PC-9 (cell line): ENCODE measurements around the gene BABAM1. TPM values are rescaled to one million over a fixed set of nuclear protein-coding genes. Genes with fewer than 3 reads are reported as not detected.

Source experiments
- BruUV-seq: library from RNA; stranded (reverse); fragments of 400-500 nt; replicated peaks from 2 replicates; lab custom pipeline; 2021; lab: Mats Ljungman, UMichigan
- CTCF ChIA-PET: fragments of 300-600 bp; sonication (Branson Sonifier 250); formaldehyde crosslinking; loops from one replicate; lab custom pipeline; 2022; ENCODE audit warnings: antibody characterized with exemption; lab: Charles Lee
- POLR2A ChIA-PET: fragments of 300-600 bp; sonication (Branson Sonifier 250); formaldehyde crosslinking; loops from one replicate; lab custom pipeline; 2022; ENCODE audit warnings: antibody characterized with exemption; ENCODE audit not compliant: unreplicated experiment; lab: Charles Lee
- DNase-seq, 2 experiments: peaks; one replicate each; pipeline versions ENCODE4 v3.0.0 to v3.0.0-alpha.2; 2015 to 2022; ENCODE audit warnings: mixed read lengths in 1 of 2
- H2AFZ ChIP-seq: fragments of 200-600 bp; sonication (generic); 2 replicates; pipeline ENCODE4 v1.8.1; 2017; ENCODE audit warnings: antibody characterized with exemption
- H3F3A ChIP-seq: fragments of 200-600 bp; sonication (generic); 2 replicates; pipeline ENCODE4 v1.8.1; 2017; ENCODE audit warnings: antibody characterized with exemption, mild to moderate bottlenecking, low read depth; ENCODE audit not compliant: insufficient read depth
- H3K27ac ChIP-seq: fragments of 200-600 bp; sonication (generic); 2 replicates; pipeline ENCODE4 v1.6.1; 2016; ENCODE audit warnings: mixed run types
- H3K27me3 ChIP-seq: fragments of 200-600 bp; sonication (generic); 2 replicates; pipeline ENCODE4 v1.6.1; 2016; ENCODE audit warnings: low read depth, mixed run types; ENCODE audit not compliant: insufficient read depth
- H3K36me3 ChIP-seq: fragments of 200-600 bp; sonication (generic); 2 replicates; pipeline ENCODE4 v1.6.1; 2016; ENCODE audit warnings: low read depth, mixed run types
- H3K4me1 ChIP-seq: fragments of 200-600 bp; sonication (generic); replicated peaks from 2 replicates; pipeline ENCODE4 v1.6.1; 2016; ENCODE audit warnings: mixed run types; ENCODE audit not compliant: insufficient read depth
- H3K4me2 ChIP-seq: fragments of 200-600 bp; sonication (generic); 2 replicates; pipeline ENCODE4 v1.6.1; 2017; ENCODE audit warnings: mixed run types
- H3K4me3 ChIP-seq: fragments of 200-600 bp; sonication (generic); 2 replicates; pipeline ENCODE4 v1.6.1; 2016; ENCODE audit warnings: mixed run types
- H3K79me2 ChIP-seq: fragments of 200-600 bp; sonication (generic); 2 replicates; pipeline ENCODE4 v1.6.1; 2017; ENCODE audit warnings: low read depth, mixed run types
- H3K9me2 ChIP-seq: fragments of 200-600 bp; sonication (generic); 2 replicates; pipeline ENCODE4 v1.8.1; 2017; ENCODE audit warnings: mild to moderate bottlenecking; ENCODE audit not compliant: insufficient read depth
- H3K9me3 ChIP-seq: fragments of 200-600 bp; sonication (generic); 2 replicates; pipeline ENCODE4 v1.8.1; 2016; ENCODE audit warnings: low read depth; ENCODE audit not compliant: insufficient read depth
- H4K20me1 ChIP-seq: fragments of 200-600 bp; sonication (generic); 2 replicates; pipeline ENCODE4 v1.8.1; 2017; ENCODE audit not compliant: insufficient read depth
- EZH2 ChIP-seq: fragments of 200-600 bp; sonication (generic); IDR thresholded peaks from 2 replicates; pipeline ENCODE4 v1.8.0; 2017; ENCODE audit warnings: antibody characterized with exemption, low read depth
- intact Hi-C: fragments of 100-400 bp; cut with micrococcal nuclease; formaldehyde crosslinking; loops from one replicate; pipeline ENCODE4 v1.10.0; 2022; ENCODE audit not compliant: unreplicated experiment
- total RNA-seq: library from RNA; stranded (reverse); gene quantifications from 2 replicates; pipeline ENCODE4 v1.2.3, GENCODE V29; 2021
- TF ChIP-seq, protein P1 (sequence below): fragments of 200-600 bp; sonication (generic); conservative IDR thresholded peaks from 2 replicates; pipeline ENCODE4 v1.6.1; 2017; ENCODE audit warnings: mixed run types, antibody characterized with exemption, mild to moderate bottlenecking, moderate library complexity

The BABAM1 gene
- total RNA-seq, 1 experiment from 2014 or later = 127 TPM

DNA sequence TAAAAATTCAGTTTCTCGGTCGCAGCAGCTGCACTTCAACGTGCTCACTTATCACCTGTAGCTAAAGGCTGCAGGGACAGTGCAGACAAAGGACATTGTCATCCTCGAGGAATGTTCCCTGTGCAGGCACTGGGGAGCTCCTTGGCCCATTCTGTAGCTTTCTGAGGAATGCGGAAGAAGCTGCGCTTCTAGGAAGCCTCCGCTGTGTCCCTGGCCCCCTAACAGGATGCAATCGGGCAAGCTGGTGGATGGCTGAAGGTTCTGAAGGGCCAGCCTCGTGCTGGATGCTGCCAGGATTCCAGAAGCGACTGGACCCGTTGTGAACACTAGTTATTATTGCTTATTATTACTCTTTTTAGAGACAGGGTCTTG, 59.3 kb downstream of the BABAM1 start:
- CTCF ChIA-PET = interaction anchor here (0.5 kb wide), 2 partner anchors 30 to 33 kb away, joined by 3 to 7 read pairs; no protein-coding TSS in a partner anchor
- peaks cover 23% of the 10 kb centered on the region for H3K4me1 ChIP-seq
- no TSS peak for BruUV-seq
- DNase-seq = peak; percentile 82 to 95
- H3K79me2 ChIP-seq = no peaks in the 10 kb centered on the region
- peaks cover 42% of the 10 kb centered on the region for H3F3A ChIP-seq
- H3K27me3 ChIP-seq = no peaks in the 10 kb centered on the region
- no peaks in the 10 kb centered on the region for H3K9me2 ChIP-seq
- peak overlapping the region; percentile 84 for H3K4me2 ChIP-seq
- no peak overlapping the region for H2AFZ ChIP-seq
- POLR2A ChIA-PET = interaction anchor here (0.5 to 0.6 kb wide), 4 partner anchors 90 to 348 kb away, joined by 5 to 13 read pairs (median 10); no protein-coding TSS in a partner anchor
- H4K20me1 ChIP-seq = peaks cover 12% of the 10 kb centered on the region; the same call in 1 of the 2 replicates
- H3K36me3 ChIP-seq = no peaks in the 10 kb centered on the region
- no peaks in the 10 kb centered on the region for H3K9me3 ChIP-seq
- TF ChIP-seq EZH2 = no peak
- TF ChIP-seq, protein P1, sequence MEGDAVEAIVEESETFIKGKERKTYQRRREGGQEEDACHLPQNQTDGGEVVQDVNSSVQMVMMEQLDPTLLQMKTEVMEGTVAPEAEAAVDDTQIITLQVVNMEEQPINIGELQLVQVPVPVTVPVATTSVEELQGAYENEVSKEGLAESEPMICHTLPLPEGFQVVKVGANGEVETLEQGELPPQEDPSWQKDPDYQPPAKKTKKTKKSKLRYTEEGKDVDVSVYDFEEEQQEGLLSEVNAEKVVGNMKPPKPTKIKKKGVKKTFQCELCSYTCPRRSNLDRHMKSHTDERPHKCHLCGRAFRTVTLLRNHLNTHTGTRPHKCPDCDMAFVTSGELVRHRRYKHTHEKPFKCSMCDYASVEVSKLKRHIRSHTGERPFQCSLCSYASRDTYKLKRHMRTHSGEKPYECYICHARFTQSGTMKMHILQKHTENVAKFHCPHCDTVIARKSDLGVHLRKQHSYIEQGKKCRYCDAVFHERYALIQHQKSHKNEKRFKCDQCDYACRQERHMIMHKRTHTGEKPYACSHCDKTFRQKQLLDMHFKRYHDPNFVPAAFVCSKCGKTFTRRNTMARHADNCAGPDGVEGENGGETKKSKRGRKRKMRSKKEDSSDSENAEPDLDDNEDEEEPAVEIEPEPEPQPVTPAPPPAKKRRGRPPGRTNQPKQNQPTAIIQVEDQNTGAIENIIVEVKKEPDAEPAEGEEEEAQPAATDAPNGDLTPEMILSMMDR = no peak
- intact Hi-C loops = loop anchor here (1.0 to 5.0 kb wide), 3 partner anchors 9 to 34 kb away; partner anchors contain the start of gene MRPL34
- H3K27ac ChIP-seq = peak overlapping the region; percentile 31
- peak overlapping the region; percentile 0; the same call in 1 of the 2 replicates for H3K4me3 ChIP-seq

DNA sequence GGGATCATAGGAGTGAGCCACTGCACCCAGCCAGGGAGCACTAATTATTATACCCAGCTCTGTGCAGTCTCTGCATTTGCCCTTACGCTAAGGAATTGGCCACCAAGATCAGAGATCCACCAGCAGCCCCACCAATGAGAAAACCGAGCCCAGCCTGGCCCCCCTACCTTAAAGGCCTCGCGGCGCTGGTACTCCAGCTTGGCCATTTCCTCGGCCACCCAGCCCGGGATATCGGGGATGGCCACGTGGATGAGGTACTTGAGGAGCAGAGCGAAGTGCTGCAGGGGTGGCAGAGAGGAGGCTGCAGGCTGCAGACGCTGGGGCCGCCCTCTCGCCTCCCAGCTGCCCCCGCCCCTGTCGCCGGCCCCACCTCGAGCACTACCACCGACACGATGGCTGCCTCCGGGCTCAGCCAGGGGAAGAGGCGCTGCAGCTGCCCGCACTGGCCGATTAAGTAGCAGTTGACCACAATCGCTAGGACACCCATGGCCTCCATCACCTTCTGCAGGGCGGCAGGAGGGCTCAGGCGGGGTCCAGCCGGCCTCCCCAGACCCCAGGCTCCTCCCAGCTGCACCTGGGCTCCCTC, 59.9 kb downstream of the BABAM1 start:
- H2AFZ ChIP-seq = peak overlapping the region; percentile 82; the same call in 1 of the 2 replicates
- peaks cover 8% of the 10 kb centered on the region; the same call in 1 of the 2 replicates for H4K20me1 ChIP-seq
- no peak for TF ChIP-seq EZH2
- TF ChIP-seq, protein P1 = no peak
- no peak for DNase-seq
- no peaks in the 10 kb centered on the region for H3K9me2 ChIP-seq
- H3K27ac ChIP-seq = peak overlapping the region; percentile 31
- BruUV-seq = no TSS peak
- ChIA-PET POLR2A (no interaction called here), CTCF (no interaction called here)
- H3K4me3 ChIP-seq = peak overlapping the region; percentile 79; the same call in 1 of the 2 replicates
- H3F3A ChIP-seq = peaks cover 37% of the 10 kb centered on the region
- intact Hi-C loops = loop anchor here (5.0 kb wide), 1 partner anchor 35 kb away; no protein-coding TSS in a partner anchor
- H3K79me2 ChIP-seq = no peaks in the 10 kb centered on the region
- H3K27me3 ChIP-seq = no peaks in the 10 kb centered on the region
- peak overlapping the region; percentile 84 for H3K4me2 ChIP-seq
- H3K4me1 ChIP-seq = peaks cover 23% of the 10 kb centered on the region
- H3K9me3 ChIP-seq = no peaks in the 10 kb centered on the region
- no peaks in the 10 kb centered on the region for H3K36me3 ChIP-seq

DNA sequence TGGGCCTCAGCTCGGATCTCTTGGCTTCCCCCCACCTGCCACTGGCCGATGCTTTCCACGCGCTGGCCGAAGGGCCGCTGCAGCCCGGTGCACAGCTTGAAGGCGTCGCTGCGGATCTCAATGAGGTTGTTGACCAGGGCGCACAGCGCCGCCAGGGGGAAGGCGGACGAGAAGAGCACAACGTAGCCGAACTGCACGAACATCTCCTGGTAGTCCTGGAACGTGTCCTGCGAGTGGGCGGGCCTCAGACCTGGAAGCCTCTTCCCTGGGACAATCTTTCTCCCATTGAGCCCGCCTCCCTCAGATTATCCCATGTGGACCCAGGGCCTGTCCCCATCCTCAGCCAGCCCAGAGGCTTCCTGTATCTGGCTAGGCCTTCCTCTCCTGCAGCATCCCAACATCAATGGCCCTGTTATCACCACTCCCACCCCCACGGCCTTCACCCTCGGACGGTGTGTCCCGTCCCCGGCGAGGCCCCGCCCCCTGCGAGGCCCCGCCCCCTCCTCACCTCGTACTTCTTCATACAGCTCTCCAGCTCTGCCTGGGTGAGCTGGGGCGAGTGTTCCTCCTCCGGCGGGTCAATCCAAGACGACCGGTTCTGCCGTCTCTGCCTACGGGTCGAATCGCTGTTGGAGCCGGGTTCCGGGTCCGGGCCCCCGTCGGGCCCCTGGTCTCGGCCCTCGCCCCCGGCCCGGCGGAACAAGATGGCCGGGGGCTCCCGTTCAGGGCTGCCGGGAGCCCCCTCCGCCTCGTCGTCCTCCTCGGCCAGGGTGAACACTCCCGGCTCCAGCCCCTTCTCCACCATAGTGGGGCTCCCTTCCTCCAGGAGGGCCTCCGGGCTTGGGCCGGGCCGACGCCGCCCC, 60.6 kb downstream of the BABAM1 start:
- H3K4me2 ChIP-seq = peak overlapping the region; percentile 84
- peak overlapping the region; percentile 33; the same call in 1 of the 2 replicates for H3K27ac ChIP-seq
- H3K9me2 ChIP-seq = no peaks in the 10 kb centered on the region
- no peak for TF ChIP-seq EZH2
- TF ChIP-seq, protein P1 = peak; percentile 70
- H4K20me1 ChIP-seq = peaks cover 3% of the 10 kb centered on the region; the same call in 1 of the 2 replicates
- POLR2A ChIA-PET = interaction anchor here (0.6 to 0.7 kb wide), 5 partner anchors 16 to 583 kb away, joined by 3 to 21 read pairs (median 5); partner anchors contain the start of genes MAP1S and PGLS
- H3K36me3 ChIP-seq = no peaks in the 10 kb centered on the region
- peaks cover 37% of the 10 kb centered on the region for H3F3A ChIP-seq
- H3K27me3 ChIP-seq = no peaks in the 10 kb centered on the region
- intact Hi-C loops = loop anchor here (5.0 kb wide), 1 partner anchor 36 kb away; no protein-coding TSS in a partner anchor
- H2AFZ ChIP-seq = peak overlapping the region; percentile 82
- H3K4me1 ChIP-seq = peaks cover 23% of the 10 kb centered on the region
- H3K4me3 ChIP-seq = peak overlapping the region; percentile 79
- no peaks in the 10 kb centered on the region for H3K79me2 ChIP-seq
- DNase-seq = peak; percentile 86 to 87
- TSS peak; percentile 33 for BruUV-seq
- CTCF ChIA-PET = interaction anchor here (0.6 kb wide), 4 partner anchors 12 to 194 kb away, joined by 3 to 8 read pairs (median 3); no protein-coding TSS in a partner anchor
- no peaks in the 10 kb centered on the region for H3K9me3 ChIP-seq
